Fibroblast of skin of abdomen (primary cell): Measurements from ENCODE around the gene EFNB1.

Source experiments
- DNase-seq: peaks from one replicate; pipeline ENCODE4 v3.0.0-alpha.2; 2013

Gene EFNB1

DNA sequence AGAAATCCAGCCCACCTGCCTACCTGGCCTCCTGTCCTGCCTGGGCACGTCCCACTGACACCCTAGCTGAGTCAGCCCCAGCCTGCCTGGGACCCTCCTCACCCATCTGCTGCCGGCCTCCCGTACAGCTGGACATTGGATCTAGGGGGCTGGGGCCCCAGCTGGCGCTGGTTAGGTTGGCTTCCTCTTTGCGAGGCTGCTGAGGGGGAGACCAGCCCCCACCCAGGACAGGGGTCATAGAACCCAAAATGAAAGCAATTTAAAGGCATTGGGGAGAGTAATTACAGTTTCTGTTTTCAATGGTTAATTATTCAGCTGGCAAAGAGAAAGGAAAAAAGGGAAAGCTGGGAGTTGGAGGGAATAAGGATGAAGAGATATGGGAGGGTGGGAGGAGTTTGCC, 15.8 kb downstream of the EFNB1 start:
- no peak for DNase-seq

DNA sequence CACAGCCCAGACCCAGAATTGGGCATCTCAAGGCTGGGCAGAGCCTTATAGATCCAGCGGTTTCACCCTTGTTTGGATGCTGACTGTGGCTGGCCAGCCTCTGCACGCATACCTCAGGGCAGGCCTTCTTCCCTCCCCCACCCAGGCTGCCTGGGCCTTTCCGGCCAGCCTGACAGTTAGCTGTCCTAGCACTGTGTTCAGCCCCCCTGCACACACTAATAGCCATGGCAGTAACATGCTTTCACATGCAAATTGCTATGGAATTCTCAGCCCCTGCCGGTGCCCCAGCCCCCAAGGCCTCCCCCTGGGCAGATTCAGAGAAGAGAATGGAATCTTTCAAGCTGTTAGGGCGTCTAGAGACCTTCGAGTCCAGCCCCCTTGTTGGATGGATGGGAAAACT, 17.7 kb downstream of the EFNB1 start:
- DNase-seq: peak; percentile 16

DNA sequence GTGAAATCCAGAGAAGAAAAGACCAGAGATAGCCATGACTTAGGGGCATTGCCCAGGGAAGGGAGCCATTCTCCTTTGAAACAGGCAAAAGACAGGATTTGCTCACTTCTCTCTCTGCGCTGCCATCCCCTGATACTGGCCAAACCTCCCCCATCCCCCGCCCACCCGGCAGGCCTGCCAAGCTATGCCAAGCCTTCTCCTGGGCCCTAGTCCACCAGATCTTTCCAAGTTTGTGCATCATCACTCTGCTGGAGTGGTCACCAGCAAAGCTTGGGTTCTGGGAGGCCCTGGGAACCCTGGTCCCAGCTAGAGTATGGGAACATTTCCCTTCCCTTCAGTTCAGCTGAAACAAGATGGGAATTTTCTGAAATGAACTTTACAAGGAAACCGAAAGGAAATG, 18.4 kb downstream of the EFNB1 start:
- DNase-seq: no peak

DNA sequence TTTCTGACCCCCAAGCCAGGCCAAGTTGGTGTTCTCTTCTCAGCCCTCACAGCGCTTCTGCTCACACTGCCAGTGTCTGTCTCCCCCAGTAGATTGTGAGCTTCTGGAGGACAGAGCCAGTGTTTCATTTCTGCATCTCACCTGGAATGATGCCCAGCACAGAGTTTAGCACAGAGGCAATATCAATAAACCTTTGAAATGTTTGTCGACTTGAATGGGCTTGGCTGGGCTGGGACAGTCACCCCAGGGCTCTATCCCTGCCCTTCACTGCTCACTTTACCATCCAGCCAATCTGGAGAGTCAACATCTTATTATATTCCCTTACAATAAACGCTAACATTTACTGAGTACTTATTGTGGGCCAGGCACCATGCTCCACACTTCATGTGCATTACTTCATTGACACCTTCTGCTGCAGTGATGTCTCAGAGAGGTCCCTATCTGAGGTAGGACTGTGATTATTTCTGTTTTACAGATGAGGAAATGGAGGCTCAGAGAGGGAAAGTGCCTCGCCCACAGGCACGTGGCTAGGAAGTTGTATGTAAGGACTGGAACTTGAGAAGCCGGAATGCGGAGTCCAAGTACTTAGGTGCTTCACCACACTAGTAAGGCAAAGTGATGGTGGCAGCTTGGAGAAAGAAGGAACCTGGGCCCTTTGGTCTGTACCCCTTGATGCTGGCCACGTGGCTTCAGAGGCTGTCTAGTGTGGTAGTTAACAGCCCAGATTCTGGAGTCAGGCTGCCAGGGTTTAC, 19.5 kb downstream of the EFNB1 start:
- DNase-seq: no peak

DNA sequence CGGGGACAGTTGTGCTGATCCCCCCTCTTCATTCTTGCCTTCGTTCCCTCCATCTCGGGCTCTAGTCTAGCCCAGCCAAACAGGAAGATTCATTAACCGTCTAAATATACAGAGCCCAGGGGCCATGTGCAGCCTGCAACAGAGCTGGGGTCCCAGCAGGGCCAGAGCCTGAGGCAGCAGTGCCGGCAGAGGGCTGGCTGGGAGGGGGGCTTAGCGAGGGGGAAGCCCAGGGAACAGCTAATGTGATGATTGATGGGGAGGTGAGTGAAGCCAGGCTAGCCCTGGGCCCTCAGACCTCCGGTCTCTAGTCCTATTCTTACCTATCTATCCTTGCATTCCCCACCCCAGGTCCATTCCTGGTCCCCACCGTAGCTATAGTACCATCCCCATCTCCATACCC, 22.3 kb downstream of the EFNB1 start:
- no peak for DNase-seq

DNA sequence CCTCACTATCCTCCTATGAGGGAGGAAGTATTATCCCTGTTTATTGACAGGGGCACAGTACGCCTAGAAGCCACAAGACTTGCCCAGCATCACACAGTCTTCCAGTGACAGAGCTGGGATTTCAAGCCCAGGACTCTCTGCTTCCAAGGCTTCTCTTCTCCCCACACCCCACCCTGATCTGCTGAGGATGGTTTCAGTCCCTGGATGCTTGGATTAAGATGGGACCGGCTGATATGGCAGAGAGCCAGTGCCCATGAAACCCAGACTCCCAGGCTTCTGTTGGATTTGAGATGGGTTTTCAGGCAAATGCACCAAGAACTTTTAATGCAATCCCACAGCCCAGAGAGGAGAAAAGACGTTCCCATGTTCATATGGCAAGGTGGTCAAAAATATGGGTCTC, 23.2 kb downstream of the EFNB1 start:
- no peak for DNase-seq

DNA sequence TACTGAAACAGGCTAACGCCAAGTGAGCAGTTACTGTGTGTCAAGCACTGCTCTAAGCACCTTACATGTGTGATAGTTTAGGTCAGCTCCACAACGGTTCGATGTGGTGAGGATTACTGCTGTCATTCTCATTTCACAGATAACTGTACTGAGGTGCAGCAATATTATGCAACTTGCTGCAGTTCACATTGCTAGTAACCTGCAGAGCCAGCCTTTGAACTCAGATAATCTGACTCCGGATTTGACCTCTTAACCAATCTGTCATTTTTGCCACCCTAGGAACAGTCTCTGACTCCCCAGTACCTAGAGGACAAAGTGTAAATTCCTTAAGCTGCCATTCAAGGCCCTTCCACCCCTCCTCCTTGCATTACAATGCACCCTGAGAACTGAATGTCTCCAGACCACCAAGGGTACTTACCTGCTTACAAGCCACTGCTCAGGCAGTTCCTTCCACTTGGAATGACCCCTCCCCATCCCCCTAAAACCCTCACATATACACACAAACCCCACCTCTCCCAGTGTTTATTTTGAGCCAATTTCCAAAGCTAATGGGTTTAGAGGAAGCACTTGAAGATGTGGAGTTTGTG, 24.9 kb downstream of the EFNB1 start:
- no peak for DNase-seq

DNA sequence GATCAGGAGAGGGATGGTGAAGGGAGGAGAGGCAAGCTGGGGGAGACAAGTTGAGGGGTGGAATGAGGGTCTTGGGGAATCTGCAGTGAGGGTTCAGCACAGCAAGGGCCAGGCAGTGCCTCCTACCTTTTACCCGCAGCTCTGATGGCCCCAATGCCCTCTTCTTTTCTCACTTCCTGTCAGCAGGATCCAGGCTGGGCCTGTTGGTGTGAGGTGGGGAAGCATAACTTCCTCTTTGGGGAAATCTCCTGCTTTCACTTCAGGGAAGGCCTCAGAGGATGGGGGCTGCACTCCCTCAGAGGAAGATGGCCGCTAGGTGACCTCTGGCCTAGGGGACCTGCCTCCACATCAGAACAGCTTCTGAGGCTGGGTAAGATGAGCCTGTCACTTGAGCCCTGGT, 36.5 kb downstream of the EFNB1 start:
- no peak for DNase-seq

DNA sequence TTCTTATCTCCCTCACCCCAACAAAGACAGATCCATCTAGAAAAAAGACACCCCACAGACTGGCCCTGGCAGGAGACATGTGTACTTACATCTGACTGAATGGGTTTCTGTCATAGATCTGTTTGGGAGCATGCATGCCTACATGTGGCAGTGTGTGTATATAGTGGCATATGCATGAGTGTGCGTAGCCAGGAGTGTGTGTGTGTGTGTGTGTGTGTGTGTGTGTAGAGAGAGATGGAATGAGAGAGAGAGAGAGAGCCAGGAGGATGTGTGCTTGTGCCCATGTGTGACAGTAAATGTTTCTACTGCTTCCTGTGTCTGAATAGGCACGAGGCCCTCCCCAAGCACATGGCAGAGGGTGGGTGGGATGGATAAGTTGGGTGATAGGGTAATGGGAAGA, 37.1 kb downstream of the EFNB1 start:
- DNase-seq: no peak

DNA sequence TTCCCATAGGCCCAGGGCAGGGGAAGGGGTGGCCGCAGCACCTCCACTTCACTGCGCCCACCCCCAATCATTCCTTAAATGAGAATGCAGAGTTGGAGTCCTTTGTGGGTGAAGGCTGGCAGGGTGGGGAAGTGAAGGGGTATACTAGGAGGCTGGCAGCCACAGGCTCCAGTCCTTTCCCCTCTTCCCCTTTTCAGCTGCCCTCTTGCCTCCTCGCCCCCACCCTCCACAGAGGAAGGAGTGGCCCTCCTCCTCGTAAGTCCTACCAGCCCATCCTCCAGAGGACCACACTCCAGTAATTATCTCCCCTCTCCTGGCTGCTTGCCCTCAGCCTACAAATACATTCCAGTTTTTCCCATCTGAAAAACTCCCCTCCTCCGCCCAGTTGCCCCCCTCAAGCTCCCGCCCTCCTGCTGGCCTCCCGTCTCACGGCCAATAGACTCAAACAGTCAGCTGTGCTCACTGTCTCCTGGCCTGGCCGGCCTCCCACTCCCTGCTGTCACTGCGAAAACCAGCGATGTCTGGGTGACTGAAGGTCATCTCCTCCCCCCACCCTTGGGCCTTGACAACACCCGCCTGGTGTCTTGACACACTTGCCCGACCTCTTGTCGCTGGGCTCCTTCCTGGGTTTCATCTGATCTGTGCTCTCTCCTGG, 38.8 kb downstream of the EFNB1 start:
- peak; percentile 8 for DNase-seq

DNA sequence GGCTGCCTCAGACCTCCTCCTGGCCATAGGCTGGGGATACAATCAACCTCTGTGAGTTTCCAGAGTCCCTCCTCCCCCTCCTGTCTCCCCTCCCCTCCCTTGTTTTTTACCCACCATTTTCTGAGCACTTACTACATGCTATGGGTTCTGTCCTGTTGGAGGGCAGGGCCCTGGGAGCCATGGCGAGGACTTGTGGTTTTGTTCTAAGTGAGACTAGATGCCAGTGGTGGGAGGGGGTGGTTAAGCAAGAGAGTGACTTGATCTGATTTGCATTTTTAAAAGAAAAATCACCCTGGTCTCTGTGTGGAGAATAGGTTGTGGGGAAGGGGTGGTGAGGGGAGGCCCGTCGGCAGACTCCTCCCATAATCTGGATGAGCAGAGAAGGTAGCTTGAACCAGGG, 39.5 kb downstream of the EFNB1 start:
- DNase-seq: peak; percentile 34

DNA sequence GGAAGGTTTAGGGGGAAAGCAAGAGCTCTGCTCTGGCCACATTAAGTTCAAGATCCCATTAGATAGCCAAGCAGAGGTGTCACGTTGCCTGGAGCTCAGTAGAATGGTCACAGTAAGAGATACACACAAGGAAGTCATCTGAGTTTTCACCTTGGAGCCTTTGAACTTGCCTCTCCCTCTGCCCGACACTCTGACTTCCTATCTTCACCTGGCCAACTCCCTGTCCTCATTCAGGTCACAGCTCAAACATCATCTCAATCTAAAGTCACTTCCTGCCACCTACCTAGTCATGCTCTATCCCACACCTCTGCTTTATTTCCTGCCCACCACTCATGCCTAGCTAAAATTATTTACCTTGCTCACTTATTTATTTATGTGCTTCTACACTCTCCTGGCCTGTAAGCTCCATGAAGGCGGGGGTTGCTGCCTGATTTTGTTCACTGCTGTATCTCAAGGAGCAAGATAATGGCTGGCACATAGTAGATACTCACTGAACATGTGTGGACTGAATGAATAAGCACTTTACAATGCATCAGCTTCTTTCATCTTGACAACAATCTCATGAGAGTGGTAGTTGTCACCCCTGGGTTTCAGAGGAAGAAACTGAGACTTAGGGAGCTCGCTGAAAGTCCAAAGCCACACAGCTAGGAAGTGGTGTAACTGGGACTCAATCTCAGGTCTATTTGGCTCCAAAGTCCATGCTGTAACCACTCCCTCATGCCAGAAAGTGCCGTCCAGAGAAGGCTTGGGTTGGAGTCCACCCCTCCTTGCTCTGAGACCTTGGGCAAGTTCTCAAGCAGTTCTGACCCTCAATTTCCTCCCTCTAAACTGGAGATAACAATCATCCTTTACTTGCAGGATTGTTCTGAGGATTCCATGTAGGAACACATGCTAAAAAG, 40.3 kb downstream of the EFNB1 start:
- no peak for DNase-seq

DNA sequence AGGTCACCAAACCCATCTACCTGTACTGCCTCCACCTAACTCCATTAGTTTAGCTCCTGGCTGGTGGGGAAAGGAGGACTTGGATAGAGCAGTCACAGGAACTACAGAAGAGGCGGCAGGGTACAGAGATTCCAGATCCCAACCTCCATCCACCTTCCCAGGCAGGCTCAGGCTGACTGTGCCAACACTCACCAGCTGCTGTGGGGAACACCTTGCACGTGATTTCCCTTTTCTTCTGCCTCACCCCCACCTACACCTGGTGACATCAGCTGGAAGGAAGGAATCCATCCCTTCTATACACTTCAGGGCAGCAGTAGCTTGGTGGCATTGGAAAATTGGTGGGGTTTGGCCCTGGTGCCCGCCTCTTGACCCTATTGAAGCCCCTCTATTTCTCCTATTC, 41.5 kb downstream of the EFNB1 start:
- no peak for DNase-seq

DNA sequence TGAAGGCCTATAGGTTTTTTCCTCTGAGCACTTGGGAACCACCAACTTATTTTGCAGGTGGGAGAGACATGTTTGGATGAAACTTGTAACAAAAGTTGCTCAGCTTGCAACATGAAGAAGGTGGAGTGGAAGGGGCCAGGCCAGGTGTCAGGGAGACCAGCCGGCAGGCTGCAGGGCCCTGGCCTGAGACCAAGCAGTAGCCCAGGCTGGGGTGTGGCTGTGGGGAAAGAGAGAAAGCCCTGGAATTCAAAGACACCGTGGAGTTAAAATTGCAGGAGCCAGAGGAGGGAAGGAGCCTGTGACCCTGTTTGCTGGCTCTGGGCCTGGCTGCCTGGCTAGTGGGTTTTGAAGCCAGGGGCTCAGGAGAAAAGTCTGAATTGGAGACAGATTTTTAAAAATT, 43.4 kb downstream of the EFNB1 start:
- no peak for DNase-seq

DNA sequence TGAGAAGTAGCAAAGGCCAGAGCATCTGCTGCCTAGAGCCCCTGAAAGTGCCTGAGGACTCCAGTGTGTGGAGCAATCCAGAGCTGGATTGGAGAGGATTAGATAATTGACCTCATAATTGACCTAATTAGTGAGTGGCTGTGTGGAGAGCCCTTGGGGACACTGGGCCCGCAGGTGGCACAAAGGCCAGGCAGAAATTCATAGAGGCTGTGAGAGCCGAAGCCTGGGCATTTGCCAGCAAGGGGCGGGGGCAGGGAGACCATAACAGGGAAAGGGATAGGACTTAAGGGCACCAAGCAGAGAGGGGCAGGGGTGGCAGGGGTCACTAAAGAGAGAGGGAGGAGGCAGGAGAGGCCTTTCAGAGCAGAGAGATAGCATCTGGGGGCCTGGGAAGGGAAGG, 45.3 kb downstream of the EFNB1 start:
- no peak for DNase-seq

DNA sequence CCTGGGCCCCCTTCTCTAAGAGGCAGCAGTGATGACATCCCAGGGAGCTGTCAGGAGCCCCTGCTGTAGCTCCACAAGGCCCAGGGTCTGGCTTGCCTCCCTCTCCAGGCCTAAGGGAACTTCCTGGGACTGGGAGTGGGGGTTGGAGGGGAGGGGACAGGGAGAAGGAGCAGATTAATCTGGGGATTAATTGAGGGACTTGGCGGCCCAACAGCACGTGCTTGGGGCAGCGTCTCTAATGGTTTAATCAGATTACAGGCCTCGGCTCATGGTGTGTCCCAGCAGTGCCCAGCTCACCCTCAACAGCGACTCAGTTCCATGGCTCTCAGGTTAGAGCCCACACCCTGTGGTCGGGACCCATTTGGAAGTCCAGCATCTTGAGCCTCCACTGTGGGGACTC, 47.9 kb downstream of the EFNB1 start:
- no peak for DNase-seq

DNA sequence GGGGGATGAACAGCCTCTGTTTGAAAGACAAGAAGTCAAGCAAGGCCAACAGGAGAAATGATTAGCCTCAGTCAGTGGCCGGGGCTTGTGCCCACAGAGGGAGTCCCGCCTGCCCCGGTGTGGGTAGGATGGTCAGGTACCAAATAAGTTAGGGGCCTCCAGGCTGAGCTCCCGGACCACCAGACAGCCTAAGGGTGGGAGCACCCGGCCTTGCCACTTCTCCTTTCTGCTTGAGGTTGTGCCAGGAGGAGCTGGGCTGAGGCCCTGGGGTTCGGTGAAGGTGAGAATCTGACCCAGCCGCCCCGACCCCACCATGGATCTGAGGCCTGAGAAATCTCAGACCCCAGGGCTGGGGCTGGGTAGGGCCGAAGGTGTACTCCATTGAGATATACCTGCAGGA, 48.8 kb downstream of the EFNB1 start:
- no peak for DNase-seq

DNA sequence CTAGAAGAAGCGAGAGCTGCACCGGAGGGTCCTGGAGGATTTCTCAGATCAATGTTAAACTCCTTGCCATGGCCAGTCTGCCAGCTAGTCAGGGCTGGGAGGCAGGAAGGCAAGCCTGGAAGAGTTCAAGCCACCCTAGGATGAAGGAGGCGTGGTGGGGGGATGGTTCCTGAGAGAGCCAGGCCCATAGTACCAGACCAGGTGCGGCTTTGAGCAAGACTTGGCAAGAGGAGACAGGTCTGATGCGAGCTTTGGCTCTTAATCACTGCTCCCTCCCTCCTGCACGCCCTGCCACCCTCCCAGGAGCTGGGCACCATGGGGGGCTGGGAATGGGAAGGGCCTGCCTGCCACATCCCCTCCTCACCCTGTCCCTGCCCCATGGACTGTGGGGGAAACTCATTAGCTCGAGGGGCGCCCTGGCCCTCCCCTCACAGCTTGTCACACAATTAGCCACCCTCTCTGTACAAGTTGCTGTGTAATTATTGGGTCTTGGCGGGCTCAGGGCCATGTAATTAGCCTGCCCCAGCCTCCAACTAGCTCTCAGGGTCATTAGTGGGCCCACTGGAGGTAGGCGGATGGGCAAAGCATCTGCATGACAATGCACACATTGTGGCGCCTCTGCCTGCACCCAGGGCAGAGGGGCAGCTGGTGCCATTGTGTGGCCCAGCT, 50.3 kb downstream of the EFNB1 start:
- no peak for DNase-seq

DNA sequence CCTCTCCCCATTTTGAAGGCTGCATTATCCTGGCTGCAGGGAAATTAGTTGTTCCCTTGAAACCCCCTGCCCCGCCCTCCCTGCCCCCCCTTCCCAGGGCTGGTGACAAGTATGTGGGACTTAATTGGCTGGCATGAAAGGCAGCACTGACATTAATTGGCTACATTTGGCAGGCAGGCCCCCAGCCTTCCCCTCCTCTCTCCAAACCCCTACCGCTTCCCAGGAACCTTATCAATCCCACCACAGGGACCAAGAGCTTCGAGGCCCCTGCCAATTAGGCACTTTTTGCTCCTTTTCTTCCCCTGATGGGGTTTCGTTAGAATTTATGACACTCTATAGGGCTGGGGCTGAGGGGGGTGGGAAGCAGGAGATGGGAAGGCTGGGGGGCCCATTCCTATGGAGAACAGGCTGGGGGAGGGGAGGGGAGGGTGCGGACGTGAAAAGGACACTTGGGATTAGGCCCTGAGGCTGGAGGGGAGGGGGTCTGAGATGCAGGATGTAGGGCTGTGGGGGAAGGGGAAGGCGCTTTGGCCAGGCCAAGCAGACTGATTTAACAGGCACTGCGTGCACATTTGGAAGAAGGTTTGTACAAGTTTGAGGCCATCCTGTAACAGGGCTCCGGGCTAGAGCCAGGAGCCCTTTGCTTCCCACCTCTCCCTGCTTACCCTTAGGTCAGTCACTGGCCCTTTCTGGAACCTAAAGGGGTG, 52.2 kb downstream of the EFNB1 start:
- no peak for DNase-seq

DNA sequence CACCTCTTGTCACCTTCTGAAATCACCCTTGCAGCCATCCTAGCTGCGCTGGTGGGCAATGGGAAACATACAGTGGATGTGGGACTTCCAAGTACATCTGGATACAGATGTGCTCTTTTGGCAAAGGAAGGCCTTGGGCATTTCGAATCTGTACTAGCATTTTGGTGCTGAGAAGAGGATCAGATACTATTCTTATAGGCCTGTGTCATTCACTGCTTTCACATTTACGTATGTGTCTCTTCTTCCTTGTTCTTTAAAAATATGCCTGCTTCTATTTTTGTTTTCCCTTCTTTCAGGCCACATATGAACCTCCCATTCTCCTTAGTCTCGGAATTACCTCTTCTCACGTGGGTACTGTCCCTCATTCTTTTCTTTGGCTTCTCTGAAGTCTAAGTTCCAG, 53.1 kb downstream of the EFNB1 start:
- DNase-seq: no peak

DNA sequence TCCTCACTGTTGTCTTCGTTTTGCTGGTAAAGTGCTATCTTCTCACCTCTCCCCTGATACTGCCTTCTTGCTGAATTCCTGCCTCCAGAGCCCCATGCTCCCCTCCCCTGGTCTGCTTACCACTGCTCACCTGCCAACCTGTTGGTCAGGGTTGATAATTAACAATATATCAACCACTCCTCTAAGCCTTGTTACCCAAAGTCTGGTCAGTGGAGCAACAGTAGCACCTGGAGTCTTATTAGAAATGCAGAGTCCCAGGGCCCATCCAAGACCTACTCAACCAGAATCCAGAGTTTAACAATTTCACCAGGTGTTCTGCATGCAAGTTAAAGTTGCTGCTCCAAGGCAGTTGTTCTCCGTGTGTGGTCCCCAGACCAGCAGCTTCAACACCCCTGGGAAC, 55.0 kb downstream of the EFNB1 start:
- DNase-seq: no peak

DNA sequence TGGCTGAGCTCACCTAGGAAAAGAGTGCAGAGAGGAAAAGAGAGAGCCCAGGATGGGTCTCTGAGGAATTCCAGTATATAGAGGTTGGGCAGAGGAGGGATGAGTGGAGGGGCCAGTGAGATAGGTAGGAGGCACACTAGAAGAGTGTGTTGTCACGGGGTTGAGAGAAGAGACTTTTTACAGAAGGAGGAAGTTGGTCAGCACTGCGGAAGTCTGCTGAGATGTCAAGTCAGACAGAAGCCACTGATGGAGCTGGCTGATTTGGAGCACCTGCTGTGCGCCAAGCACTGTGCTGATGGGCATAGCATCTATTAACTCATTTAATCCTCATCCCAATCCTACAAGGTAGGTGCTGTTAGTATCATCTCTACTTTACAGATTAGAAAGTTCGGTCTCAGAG, 60.4 kb downstream of the EFNB1 start:
- no peak for DNase-seq
